ENCODE measurements around the gene USP10.

Gene USP10

DNA sequence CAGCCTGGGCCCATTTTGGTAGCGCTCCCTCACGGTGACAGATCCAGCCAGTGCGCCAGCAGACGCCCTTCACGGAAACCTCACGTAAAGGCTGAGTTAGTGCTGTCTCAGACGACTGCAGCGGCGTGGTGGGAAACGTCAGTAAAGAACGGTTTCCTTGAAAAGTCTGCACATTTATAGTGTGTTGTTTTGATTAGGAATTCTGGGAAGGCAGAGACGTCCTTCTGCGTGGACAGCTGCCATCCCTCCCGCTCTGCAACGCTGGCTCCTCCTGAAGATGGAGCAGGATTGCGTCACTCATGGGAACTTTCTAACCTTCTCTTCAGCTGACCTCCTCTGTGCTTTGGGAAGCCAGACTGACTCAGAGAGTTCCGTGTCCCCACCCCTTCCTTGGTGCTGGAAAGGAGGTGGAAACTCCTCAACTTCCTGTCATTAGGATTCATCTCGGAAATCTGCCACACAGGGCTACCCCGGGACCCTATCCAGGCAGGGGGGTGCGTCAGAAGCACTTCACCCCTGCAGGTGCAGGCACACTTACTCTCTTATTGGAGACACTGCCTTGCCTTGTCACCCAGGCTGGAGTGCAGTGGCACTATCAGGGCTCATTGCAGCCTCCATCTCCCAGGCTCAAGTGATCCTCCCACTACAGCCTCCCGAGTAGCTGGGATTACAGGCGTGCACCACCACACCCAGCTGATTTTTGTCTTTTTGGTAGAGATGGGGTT is 95.7 kb downstream of the USP10 start:
- TF ChIP-seq TAF1 (IDR thresholded peaks at IDR 0.05; ENCODE audit: borderline replicate concordance, insufficient read depth, low read length) (no peak), FOXP2 (optimal IDR thresholded peaks at IDR 0.05; ENCODE audit: borderline replicate concordance, extremely low read depth, extremely low read length, insufficient read depth) (no peak), SIN3A (IDR thresholded peaks at IDR 0.05; ENCODE audit: borderline replicate concordance, insufficient read depth, low read length) (no peak), POLR2AphosphoS5 (IDR thresholded peaks at IDR 0.05; ENCODE audit: low read depth, low read length) (no peak)
- TF ChIP-seq, protein P1, sequence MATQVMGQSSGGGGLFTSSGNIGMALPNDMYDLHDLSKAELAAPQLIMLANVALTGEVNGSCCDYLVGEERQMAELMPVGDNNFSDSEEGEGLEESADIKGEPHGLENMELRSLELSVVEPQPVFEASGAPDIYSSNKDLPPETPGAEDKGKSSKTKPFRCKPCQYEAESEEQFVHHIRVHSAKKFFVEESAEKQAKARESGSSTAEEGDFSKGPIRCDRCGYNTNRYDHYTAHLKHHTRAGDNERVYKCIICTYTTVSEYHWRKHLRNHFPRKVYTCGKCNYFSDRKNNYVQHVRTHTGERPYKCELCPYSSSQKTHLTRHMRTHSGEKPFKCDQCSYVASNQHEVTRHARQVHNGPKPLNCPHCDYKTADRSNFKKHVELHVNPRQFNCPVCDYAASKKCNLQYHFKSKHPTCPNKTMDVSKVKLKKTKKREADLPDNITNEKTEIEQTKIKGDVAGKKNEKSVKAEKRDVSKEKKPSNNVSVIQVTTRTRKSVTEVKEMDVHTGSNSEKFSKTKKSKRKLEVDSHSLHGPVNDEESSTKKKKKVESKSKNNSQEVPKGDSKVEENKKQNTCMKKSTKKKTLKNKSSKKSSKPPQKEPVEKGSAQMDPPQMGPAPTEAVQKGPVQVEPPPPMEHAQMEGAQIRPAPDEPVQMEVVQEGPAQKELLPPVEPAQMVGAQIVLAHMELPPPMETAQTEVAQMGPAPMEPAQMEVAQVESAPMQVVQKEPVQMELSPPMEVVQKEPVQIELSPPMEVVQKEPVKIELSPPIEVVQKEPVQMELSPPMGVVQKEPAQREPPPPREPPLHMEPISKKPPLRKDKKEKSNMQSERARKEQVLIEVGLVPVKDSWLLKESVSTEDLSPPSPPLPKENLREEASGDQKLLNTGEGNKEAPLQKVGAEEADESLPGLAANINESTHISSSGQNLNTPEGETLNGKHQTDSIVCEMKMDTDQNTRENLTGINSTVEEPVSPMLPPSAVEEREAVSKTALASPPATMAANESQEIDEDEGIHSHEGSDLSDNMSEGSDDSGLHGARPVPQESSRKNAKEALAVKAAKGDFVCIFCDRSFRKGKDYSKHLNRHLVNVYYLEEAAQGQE (IDR thresholded peaks at IDR 0.05; ENCODE audit: insufficient read depth in 1 of 2, low read depth in 2 of 2, low read length in 2 of 2): no peak

DNA sequence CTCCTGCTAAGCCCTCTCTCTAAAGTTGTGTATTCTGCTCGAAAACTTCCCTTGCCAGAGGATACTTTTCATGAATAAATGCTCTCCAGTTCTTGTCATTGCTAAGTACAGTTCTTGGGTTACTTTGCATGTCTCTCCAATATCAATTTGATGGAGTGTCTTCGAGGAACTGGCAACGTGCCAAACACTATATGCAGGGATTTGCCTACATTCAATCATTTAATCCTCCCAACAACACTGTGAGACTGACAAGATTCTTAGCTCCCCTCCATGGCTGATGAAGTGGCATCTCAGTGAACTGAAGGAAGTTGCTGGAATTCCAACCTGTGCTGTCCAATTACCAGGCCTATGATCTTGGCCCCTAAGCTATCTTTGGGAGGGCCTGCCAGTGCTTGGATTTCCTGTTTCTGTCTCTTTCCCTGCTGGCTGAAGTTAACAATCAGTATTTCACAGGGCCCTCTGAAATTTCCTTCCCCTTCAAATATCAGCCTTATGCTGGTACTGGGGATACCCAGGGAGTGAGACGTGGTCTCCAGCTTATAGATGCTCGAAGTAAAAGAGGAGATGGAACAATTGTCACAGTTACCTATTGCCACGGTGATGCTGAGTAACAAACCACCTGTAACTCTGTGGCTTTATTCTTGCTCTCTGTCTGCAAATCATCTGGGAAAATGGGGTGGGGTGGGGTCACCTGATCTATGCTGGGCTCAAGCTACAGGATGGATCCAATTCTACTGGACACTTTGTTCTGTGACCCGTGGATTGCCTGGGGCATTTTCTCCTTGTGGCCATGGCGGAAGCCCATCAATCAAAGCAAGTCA is 100.6 kb downstream of the USP10 start:
- TF ChIP-seq, protein P1 (IDR thresholded peaks at IDR 0.05; ENCODE audit: insufficient read depth in 1 of 2, low read depth in 2 of 2, low read length in 2 of 2): peak in 1 of 2 experiments; percentile 61; a peak in 1 of 4 replicates
- no peak for TF ChIP-seq FOXP2 (optimal IDR thresholded peaks at IDR 0.05; ENCODE audit: borderline replicate concordance, extremely low read depth, extremely low read length, insufficient read depth)

DNA sequence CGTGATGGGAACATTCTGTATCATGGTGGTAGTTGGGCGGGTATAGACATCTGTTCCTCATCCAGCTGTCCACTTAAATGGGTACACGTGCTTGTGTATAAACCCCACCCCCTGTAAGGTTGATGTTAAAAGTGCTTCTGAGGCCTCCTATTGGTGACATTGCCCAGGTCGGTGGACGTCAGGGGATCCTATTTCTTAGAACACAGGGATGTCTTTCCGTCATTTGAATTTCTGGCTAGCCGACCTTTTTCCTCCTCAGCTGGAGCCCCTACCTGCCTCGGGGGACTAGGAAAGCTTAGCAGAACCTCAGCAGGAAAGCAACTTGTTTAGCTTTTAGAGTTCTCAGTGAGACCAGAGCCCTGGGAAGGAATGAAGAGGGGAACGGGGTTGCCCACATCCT is 103.3 kb downstream of the USP10 start:
- TF ChIP-seq SIN3A (IDR thresholded peaks at IDR 0.05; ENCODE audit: borderline replicate concordance, insufficient read depth, low read length): no peak
- no peak for TF ChIP-seq POLR2AphosphoS5 (IDR thresholded peaks at IDR 0.05; ENCODE audit: low read depth, low read length)
- no peak for TF ChIP-seq TAF1 (IDR thresholded peaks at IDR 0.05; ENCODE audit: borderline replicate concordance, insufficient read depth, low read length)
- TF ChIP-seq FOXP2 (optimal IDR thresholded peaks at IDR 0.05; ENCODE audit: borderline replicate concordance, extremely low read depth, extremely low read length, insufficient read depth): no peak
- TF ChIP-seq, protein P1 (IDR thresholded peaks at IDR 0.05; ENCODE audit: insufficient read depth in 1 of 2, low read depth in 2 of 2, low read length in 2 of 2): no peak

DNA sequence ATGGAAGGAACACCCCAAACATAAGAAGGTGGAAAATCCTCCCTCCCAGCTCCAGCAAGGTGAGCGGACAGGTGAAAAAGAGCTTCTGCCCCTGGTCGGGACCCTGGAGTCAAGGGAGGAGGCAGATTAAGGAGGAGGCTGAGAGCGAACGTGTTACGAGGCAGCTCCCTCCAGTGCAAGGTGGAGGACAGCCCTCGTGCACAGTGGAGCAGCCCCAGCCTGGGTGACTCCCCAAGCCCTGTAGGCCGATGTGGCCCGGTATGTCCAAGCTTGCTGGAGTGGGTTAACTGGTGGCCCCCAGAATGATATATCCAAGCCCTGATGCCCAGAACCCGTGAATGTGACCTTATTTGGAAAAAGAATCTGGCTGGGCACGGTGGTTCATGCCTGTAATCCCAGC is 104.5 kb downstream of the USP10 start:
- no peak for TF ChIP-seq SIN3A (IDR thresholded peaks at IDR 0.05; ENCODE audit: borderline replicate concordance, insufficient read depth, low read length)
- TF ChIP-seq, protein P1 (IDR thresholded peaks at IDR 0.05; ENCODE audit: insufficient read depth in 1 of 2, low read depth in 2 of 2, low read length in 2 of 2): no peak
- no peak for TF ChIP-seq FOXP2 (optimal IDR thresholded peaks at IDR 0.05; ENCODE audit: borderline replicate concordance, extremely low read depth, extremely low read length, insufficient read depth)
- no peak for TF ChIP-seq POLR2AphosphoS5 (IDR thresholded peaks at IDR 0.05; ENCODE audit: low read depth, low read length)
- no peak for TF ChIP-seq TAF1 (IDR thresholded peaks at IDR 0.05; ENCODE audit: borderline replicate concordance, insufficient read depth, low read length)

Data from PFSK-1 (cell line).